Right cardiac atrium (tissue), 5 donors: ENCODE results near the gene ARMC9. TPM values are rescaled to one million over a fixed set of nuclear protein-coding genes. Genes with fewer than 3 reads are reported as not detected.

Source experiments
- ATAC-seq, 2 donors: fragments of 200-7000 bp; cut with Tn5 transposase; one replicate each; pipeline versions ENCODE4 v1.8.0 to v1.9.1; 2020; ENCODE audit warnings: moderate library complexity in 2 of 2, mild to moderate bottlenecking in 1 of 2
- DNase-seq, 3 donors: peaks; one replicate each; pipeline ENCODE4 v3.0.0-alpha.2; 2020
- H3K27ac ChIP-seq: one replicate; pipeline ENCODE4 v1.5.1; 2013; ENCODE audit warnings: mild to moderate bottlenecking, low read length, control low read depth, moderate library complexity
- H3K27me3 ChIP-seq: one replicate; pipeline ENCODE4 v1.6.1; 2013; ENCODE audit not compliant: control insufficient read depth, insufficient read depth
- H3K4me1 ChIP-seq: one replicate; pipeline ENCODE4 v1.6.1; 2013; ENCODE audit warnings: low read length; ENCODE audit not compliant: control insufficient read depth, insufficient read depth
- H3K4me3 ChIP-seq: one replicate; pipeline ENCODE4 v1.5.1; 2013; ENCODE audit warnings: low read length, control low read depth
- H3K9me3 ChIP-seq: one replicate; pipeline ENCODE4 v1.6.1; 2013; ENCODE audit warnings: low read length; ENCODE audit not compliant: control insufficient read depth
- WGBS: extraction: QIAGEN DNeasy Blood & Tissue Kit; methylation state at CpG from one replicate; pipeline ENCODE4 v1.1.7; 2013; 5-methylcytosine and 5-hydroxymethylcytosine counted together
- intact Hi-C, 4 donors: fragments of 100-400 bp; cut with DNase I; formaldehyde crosslinking; loops; one replicate each; pipeline versions ENCODE4 v1.11.0 to v1.14.0; 2022 to 2023
- polyA plus RNA-seq: library from polyadenylated mRNA; stranded (reverse); fragments of 200-250 nt; gene quantifications from one replicate; pipeline ENCODE4 v1.2.3, GENCODE V29; 2013
- total RNA-seq, 4 donors: library from RNA; stranded (reverse); fragmentation: NEBNext Ultra II Directional; extraction: Animal tissue kit (Norgen Biotek cat#: 25700); gene quantifications; one replicate each; pipeline ENCODE4 v1.2.1, GENCODE V29; 2021
- donor health status: healthy with polysubstance abuse.
- donor health status: DM: no; HTN: yes; CAD: no.
- donor health status: DM: no; HTN: no; CAD: no.
- donor health status: DM: no; HTN: yes; CAD: no; lungs with severe emphysema.
- donor health status: DM: yes; HTN: yes; CAD: no.

ARMC9 gene
- total and polyA plus RNA-seq, 5 donors, result 1.3 to 6.8 (median 3.8) TPM

DNA sequence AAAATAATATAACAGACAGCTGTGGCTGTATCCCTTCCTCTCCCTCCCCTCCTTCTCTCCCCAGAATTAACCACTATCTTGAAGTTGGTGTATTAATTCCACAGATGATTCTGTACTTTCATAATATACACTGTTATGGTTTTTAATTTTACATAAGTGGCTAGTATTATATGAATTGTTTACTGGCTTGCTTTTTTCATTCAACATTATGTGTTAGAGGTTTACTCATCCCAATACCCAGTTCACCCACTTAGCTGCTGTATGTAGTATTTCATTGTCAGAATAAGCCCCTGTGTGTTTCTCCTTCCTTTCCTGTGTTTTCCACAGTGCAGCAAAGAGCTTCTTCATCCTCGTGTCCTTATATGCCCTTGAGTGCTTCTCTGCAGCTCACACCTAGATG lies 121.4 kb downstream of the ARMC9 start:
- intact Hi-C loops, result no loop called here
- 57% methylated on average over 1 of the region's 1 CpG for WGBS

GRCh38 chr2:231321021-231321420 lies 122.6 kb downstream of the ARMC9 start:
- WGBS, result 43% methylated on average over 7 of the region's 7 CpGs
- intact Hi-C loops, result no loop called here
- Histone ChIP-seq H3K4me1 (peaks cover 8% of the 10 kb centered on the region), H3K4me3 (no peak overlapping the region), H3K9me3 (no peaks in the 10 kb centered on the region), H3K27ac (peak overlapping the region; percentile 66), H3K27me3 (no peaks in the 10 kb centered on the region)
- ATAC-seq (peak; percentile 81 to 82), DNase-seq (peak; percentile 58 to 87 (median 86))

More for the DNA sequence above, 121.4 kb downstream of the ARMC9 start:
- Histone ChIP-seq H3K27ac (no peak overlapping the region), H3K27me3 (no peaks in the 10 kb centered on the region), H3K9me3 (no peaks in the 10 kb centered on the region), H3K4me1 (peaks cover 8% of the 10 kb centered on the region), H3K4me3 (no peak overlapping the region)
- ATAC-seq (no peak), DNase-seq (no peak)

DNA sequence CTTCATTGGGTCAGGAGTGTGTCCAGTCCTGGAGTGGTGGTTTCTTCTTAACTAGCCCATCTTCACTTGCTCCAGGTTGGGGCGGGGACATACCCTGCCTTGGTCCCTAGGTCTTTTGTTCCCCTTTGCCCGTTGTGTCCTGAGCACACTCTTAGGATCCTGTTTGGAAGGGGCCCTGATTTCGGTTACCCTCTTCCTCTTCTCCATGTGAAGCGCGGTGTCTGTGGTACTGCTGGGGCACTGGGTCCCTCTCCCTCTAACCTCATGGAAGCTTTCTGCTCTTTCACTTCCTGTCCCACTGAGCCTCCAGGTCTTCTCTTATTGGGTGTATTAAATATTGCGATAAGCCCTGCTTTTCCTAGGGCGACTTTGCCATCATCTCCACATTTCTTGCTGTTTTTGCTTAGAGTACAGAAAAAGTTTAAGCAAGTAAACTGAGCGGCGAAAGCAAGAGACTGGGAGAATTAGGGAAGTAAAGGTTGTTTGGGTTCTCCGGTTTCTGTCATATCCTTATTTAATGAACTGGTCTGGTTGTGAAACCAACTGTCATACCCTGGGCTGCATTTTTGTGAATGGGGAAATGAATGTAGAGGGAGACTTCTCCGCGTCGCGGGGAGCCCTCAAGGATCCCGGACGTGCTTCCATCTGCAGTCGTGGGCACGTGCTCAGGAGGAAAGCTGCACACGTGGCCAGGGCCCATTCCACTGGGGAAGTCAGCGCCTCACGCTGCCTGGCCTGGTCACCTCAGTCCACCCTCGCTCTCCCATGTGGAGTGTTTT lies 123.3 kb downstream of the ARMC9 start:
- intact Hi-C loops, result no loop called here
- Histone ChIP-seq H3K27me3 (no peaks in the 10 kb centered on the region), H3K9me3 (no peaks in the 10 kb centered on the region), H3K4me1 (peaks cover 8% of the 10 kb centered on the region), H3K27ac (peak overlapping the region; percentile 30), H3K4me3 (no peak overlapping the region)
- DNase-seq (peak; percentile 50 to 85 (median 77)), ATAC-seq (peak; percentile 40 to 47)
- 83% methylated on average over 22 of the region's 22 CpGs for WGBS

- H3K4me1 ChIP-seq, result peaks cover 8% of the 10 kb centered on the region
- no peak for DNase-seq
- no peaks in the 10 kb centered on the region for H3K9me3 ChIP-seq
- intact Hi-C loops, result no loop called here
- H3K27me3 ChIP-seq, result no peaks in the 10 kb centered on the region
- no peak overlapping the region for H3K27ac ChIP-seq
- H3K4me3 ChIP-seq, result no peak overlapping the region
- ATAC-seq, result no peak
- WGBS, result 84% methylated on average over 9 of the region's 9 CpGs
These were observed 124.9 kb downstream of the ARMC9 start for GRCh38 chr2:231323316-231323715.

- H3K27me3 ChIP-seq, result no peaks in the 10 kb centered on the region
- ATAC-seq (no peak), DNase-seq (no peak)
- H3K9me3 ChIP-seq, result no peaks in the 10 kb centered on the region
- intact Hi-C loops, result no loop called here
- WGBS, result 96% methylated on average over 2 of the region's 2 CpGs
- peaks cover under 1% of the 10 kb centered on the region for H3K4me1 ChIP-seq
- H3K4me3 ChIP-seq, result no peak overlapping the region
- H3K27ac ChIP-seq, result no peak overlapping the region
These were observed 127.4 kb downstream of the ARMC9 start for GRCh38 chr2:231325826-231326225.

DNA sequence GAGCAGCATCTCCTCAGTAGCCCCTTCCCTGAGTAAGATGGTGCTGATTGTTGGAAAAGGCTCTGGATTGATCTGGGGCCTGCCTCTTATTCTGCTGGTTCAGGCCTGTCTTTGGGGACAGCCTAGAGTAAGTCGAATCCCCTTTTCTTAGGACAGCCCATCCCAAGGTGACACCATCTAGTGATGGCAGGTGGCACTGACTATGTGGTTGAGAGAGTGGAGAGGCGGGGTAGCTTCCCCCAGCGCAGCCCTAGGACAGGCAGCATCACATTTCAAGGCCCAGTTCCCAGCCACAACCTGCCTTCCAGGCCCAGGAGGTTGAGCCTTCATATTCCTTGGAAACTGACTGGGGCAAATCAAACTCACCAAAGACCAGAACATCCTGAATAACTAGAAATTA lies 128.0 kb downstream of the ARMC9 start:
- H3K27me3 ChIP-seq, result no peaks in the 10 kb centered on the region
- H3K4me3 ChIP-seq, result no peak overlapping the region
- no peaks in the 10 kb centered on the region for H3K4me1 ChIP-seq
- no peak overlapping the region for H3K27ac ChIP-seq
- DNase-seq (no peak), ATAC-seq (no peak)
- 93% methylated on average over 3 of the region's 3 CpGs for WGBS
- no peaks in the 10 kb centered on the region for H3K9me3 ChIP-seq
- intact Hi-C loops, result no loop called here

DNA sequence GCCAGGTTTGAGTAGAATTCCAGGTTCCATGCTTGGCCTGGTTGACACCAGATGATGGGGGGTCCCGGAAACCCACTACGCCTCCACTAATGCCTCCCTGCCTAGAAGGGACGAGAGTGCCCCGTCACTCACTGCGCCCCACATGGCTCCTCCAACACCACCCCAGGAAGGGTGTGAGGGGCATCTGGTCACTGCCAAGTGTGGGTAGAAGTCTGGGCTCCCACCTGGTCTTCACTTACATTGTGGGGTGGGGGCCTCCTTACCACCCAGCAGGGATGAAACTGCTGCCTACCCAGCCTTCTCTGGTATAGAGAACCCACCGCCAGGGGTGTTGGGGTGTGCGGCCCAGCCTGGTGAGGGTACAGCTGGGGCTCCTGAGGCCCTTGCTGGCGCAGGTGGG lies 131.9 kb downstream of the ARMC9 start:
- WGBS, result 91% methylated on average over 8 of the region's 8 CpGs
- no peak overlapping the region for H3K27ac ChIP-seq

DNA sequence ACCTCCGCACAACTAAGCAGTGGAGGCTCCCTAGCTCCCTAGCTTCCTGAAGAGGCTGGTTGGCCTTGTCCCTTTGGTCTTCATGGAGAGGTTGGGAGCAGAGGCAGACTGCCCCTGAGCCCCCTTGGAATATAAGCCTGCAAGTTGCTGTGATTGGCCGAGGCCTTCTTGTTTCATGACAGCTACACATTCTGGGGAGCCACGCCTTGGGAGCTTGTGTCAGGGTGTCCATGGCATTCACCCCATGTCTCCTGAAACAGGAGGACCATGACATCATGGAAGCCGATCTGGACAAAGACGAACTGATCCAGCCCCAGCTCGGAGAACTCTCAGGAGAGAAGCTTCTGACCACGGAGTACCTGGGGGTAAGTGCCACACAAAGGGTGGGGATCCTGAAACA lies 133.1 kb downstream of the ARMC9 start:
- DNase-seq, result no peak
- intact Hi-C loops, result no loop called here
- Histone ChIP-seq H3K27ac (no peak overlapping the region), H3K4me1 (no peaks in the 10 kb centered on the region), H3K4me3 (no peak overlapping the region), H3K27me3 (no peaks in the 10 kb centered on the region), H3K9me3 (no peaks in the 10 kb centered on the region)
- ATAC-seq, result no peak
- WGBS, result 80% methylated on average over 7 of the region's 7 CpGs

More for the DNA sequence above, 131.9 kb downstream of the ARMC9 start:
- Histone ChIP-seq H3K9me3 (no peaks in the 10 kb centered on the region), H3K4me3 (no peak overlapping the region), H3K4me1 (no peaks in the 10 kb centered on the region), H3K27me3 (no peaks in the 10 kb centered on the region)
- DNase-seq (no peak), ATAC-seq (no peak)
- intact Hi-C loops, result no loop called here

GRCh38 chr2:231332388-231332787 lies 134.0 kb downstream of the ARMC9 start:
- no peak overlapping the region for H3K4me3 ChIP-seq
- H3K27me3 ChIP-seq, result no peaks in the 10 kb centered on the region
- no peaks in the 10 kb centered on the region for H3K4me1 ChIP-seq
- WGBS, result 87% methylated on average over 6 of the region's 6 CpGs
- intact Hi-C loops, result no loop called here
- no peaks in the 10 kb centered on the region for H3K9me3 ChIP-seq
- H3K27ac ChIP-seq, result no peak overlapping the region
- DNase-seq (no peak), ATAC-seq (no peak)

- intact Hi-C loops, result no loop called here
- ATAC-seq, result no peak
- Histone ChIP-seq H3K4me3 (no peak overlapping the region), H3K27ac (no peak overlapping the region), H3K4me1 (no peaks in the 10 kb centered on the region), H3K9me3 (no peaks in the 10 kb centered on the region), H3K27me3 (no peaks in the 10 kb centered on the region)
- DNase-seq, result no peak
- WGBS, result 97% methylated on average over 9 of the region's 9 CpGs
These were observed 134.6 kb downstream of the ARMC9 start for GRCh38 chr2:231332872-231333500.

DNA sequence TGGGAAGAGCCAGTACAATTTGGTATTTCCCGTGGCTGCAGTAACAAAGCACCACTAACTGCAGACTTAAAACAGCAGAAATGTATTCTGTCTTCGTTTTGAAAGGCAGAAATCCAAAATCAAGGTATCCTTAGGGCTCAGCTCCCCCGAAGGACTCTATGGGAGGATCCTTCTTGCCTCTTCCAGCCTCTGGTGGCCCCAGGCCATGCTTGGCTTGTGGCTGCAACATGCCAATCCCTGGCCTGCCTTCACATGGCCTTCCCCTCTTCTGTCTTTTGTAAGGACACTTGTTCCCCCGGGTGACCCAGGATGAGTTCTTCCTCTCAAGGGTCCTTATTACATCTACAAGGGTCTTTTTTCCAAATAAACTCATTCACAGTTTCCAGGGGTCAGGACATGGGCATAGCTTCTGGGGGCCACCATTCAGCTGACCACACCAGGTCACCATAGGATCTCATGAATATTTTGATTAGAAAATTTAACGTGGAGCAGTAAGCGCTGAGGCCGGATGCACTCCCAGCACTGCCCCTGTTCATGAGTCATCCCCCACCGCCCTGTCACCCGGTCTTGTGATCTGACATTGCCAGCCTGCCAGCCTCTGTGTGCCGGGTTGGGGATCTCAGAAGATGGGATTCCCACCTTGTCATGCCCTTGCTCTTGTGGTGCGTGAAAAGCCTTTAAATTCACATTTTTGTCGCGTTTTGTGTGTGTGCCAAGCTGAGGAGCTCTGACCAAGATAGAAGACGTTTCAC lies 135.9 kb downstream of the ARMC9 start:
- Histone ChIP-seq H3K4me1 (no peaks in the 10 kb centered on the region), H3K27me3 (no peaks in the 10 kb centered on the region), H3K9me3 (no peaks in the 10 kb centered on the region), H3K4me3 (no peak overlapping the region), H3K27ac (no peak overlapping the region)
- no peak for DNase-seq
- 77% methylated on average over 14 of the region's 14 CpGs for WGBS
- intact Hi-C loops, result no loop called here
- ATAC-seq, result peak; percentile 34 to 58
